HG02973 (cell line): ENCODE measurements around the gene CHKA.

Experiments used
- ATAC-seq: cut with Tn5 transposase; IDR thresholded peaks from one replicate; pipeline ENCODE4 v1.9.1; 2021; ENCODE audit warnings: moderate library complexity; ENCODE audit not compliant: unreplicated experiment

CHKA gene

DNA sequence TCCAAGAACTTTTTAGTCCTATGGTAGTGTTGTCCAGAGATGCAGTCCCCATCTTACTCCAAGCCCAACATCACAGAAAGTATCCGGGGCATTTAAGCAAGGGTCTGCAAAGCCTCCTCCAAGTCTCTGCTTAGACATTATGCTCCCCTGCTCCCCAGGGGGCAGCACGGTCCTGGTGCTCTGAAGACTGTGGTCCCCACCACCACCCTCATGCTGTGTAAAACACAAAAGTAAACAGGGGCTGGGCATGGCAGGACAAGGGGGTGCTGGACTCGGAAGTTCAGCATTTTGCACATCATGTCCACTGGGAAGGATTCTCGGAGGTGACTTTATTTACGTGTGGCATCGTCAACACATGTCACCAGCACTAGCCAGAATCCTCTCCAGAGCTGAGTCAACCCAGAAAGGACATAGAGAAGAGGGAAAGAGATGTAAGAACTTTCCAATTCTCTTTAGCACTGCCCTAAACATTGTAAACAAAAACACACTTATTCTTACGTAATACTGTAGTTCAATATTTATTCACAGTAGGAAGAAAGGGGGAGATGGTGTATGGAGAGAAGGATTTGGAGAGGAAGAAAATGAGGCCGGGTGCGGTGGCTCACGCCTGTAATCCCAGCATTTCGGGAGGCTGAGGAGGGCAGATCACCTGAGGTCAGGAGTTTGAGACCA lies 44.7 kb downstream of the CHKA start:
- ATAC-seq, result no peak

DNA sequence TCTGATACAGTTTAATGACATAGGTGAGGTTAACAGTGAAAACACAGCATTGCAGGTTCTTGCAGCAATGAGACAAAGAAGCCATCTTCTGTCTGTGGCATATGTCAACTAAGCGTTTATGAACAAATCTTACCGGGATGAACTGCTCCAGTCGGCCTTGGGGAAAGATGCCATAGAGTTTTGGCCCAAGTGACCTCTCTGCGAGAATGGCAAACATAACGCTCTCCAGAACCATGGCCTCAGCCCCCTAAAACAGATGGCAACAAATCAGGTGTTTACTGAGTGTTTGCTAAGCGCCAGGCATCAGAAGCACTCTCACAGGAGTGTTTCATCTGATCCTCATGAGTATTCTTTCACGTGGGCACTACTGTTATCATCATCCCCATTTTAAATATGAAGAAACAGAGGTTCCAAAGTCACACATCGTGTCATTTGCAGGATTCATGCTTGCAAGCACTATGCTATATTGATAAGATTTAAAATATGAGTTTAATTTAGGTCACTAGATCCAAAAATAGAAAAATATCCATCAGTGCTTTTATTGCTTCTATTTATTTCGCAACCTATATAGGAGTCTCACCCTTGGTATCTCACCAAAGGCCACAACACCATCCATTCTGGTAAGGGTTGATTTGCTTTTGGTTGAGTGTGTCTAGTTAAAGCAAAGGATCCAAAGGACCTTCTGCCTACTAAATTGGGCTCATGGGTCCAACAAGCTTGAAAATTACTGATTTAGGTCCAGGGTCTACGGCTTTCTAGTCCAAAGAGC lies 46.4 kb downstream of the CHKA start:
- no peak for ATAC-seq

DNA sequence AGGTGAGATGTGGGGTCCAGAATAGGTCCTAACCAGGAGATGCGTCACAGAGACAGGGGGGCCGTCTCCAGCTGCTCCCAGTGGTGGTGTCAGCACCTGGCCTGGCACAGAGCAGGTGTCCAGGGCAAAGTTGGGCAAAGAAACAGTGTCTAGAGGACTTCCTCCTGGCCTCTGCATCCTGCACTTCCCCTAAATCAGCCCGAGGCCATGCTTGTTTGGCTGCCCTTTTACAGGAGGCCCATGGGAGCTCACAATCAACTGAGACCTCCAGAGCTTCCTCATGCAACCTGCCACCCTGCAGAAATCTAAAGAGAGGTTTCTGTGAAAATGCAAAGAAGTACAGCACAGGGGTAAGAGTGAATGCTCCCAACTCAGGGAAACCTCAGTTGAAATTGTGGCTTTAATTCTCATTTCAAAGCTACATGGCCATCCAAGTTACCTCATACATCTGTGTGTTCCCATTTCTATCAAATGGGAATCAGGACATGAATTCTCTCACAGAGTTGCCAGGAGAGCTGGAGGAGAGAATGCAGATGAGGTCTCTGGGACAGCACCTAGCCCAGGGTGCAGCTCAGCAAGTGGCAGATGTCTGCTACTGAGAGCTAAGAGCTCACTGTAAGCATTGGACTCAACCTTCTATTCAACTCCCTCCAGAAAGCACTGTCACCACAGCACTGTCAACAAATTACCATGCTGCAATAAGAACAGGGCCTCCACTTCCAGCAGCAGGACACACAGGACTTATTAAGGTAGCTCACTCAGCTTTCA lies 49.7 kb downstream of the CHKA start:
- no peak for ATAC-seq

DNA sequence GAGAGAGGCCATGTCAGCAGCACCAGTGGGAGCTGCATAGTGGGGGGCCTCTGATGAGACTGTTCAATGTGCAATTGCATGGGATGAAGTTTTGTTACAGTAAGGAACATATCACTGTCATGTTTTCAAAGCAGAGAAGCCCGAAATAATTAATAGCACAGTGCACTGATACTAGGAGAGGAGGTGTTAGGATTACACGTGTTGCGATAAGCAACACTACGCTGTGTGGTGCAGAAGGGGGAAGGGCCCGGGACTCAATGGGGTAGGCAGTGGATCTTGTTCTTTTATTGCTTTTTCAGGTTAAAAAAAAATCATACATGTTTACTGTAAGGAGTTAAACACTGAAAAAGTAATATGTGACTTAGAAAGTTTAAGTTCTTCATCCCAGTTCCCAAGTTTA lies 53.2 kb downstream of the CHKA start:
- ATAC-seq, result no peak

DNA sequence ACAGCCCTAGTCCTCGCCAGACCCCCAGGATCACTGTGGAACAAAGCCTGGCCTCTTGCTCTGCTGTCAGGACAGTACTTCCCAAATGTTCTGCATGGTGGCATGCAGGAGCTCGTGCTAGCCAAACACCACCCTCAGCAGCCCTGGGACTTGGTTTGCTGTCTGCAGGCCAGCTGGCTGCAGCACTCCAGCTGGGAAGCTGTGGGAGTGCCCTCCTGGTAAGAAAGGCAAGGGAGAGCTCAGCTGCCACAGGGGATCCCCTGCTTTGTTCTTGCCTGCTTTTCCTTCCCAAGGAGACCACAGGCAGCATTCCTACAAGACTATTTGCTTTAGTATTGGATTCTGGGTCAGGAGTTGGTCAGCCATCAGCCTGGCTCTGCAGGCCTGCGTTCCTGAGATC lies 54.4 kb downstream of the CHKA start:
- no peak for ATAC-seq

DNA sequence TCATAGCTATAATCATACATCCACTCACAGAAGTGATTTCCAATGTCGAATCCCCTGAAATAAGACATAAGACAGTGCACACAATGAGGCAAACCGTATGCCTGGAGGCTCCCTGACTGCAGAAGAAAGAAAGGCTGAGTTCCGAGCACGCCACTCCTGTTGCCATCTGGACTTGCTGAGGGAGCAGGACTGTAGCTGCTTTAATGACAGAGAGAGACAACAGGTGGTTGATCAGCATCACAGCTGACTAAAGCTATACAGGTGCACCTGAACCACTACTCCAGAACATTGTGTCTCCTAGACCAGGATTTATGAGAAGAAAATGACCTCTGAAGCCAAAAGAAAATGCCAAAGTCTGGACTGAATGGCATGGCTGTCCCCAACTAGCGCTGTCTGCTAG lies 55.3 kb downstream of the CHKA start:
- ATAC-seq, result no peak

DNA sequence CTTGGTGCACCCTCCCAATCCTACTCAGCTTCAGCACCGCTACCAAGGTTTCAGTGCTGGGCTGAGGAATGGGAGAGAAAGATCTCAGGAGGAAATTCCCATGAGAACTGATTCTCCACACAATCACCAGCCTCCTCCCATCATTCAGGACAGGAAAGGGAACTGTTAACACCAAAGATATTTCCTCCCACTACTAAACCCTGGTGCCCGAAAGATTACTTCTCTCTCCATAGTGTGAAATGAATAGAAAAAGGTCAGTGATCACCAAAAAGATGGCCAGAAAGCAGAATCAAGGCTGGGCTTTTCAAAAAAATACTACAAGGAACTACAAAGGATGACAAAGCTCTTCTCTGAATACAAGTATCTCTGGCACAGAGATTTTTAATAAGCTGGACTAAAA lies 56.3 kb downstream of the CHKA start:
- no peak for ATAC-seq

DNA sequence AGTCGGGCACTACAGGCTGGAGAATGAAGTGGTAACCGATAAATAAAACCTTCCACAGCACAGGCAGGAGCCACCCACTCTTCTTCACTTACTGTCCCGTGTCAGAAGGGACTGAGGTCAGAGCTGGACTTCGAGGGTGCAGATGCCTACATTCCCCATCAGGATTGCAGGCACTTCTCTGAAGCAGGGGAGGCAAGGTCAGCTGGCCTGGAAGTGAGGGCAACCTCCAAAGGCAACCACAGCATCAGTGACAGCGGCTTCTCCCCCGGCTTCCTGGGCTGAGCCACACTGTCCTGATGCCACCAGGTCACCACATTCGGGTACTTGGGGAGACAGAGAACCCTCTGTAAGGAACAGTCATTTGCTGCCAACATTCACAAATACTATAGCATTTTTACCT lies 59.7 kb downstream of the CHKA start:
- ATAC-seq, result no peak

DNA sequence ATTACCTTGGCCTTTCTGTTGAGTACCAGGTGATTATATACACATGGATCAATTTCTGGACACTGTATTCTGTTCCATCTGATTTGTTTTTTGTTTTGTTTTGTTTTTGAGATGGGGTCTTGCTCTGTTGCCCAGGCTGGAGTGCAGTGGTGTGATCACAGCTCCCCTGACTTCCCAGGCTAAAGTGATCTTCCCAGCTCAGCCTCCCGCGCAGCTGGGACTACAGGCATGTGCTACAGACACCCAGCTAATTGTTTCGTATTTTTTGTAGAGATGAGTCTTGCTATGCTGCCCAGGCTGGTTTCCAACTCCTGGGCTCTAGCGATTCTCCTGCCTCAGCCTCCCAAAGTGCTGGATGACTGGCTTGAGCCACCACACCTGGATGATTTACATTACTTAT lies 63.4 kb downstream of the CHKA start:
- ATAC-seq, result no peak

DNA sequence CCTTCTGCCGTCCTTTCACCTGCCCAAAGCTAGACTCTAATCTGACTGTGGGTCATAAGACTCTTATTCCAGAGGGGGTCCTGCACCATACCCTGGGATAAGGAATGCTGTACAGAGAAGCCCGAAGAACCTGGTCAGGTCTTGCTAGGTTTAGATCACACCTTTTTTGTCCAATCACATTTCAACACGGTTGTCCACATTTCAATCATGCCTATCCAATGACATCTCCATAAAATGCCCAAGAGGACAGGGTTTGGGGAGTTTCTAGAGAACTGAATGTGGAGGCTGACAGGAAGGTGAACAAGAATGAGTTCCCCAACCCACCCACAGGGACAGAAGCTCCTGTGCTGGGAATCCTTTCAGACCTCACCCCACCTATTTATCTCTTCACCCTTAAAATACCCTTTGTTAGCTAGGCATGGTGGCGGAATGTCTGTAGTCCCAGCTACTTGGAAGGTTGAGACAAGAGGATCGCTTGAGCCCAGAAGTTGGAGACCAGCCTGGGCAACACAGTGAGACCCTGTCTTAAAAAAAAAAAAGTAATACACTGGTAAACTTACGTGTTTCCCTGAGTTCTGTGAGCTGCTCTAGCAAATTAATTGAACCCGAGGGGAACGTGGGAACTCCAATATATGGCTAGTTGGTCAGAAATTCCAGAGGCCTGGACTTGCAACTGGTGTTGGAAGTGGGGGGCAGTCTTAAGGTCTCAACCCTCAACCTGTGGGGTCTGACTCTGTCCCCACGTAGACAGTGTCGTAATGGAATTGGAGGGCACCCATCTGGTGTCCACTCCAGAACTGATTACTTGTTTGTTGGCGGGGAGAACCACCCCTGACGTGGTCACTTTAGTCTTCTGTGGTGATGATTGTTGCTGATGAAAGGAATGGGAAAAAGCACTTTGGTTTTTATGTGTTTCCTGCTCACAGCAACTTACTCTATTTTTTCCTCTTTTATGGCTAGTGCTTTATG lies 64.6 kb downstream of the CHKA start:
- no peak for ATAC-seq

DNA sequence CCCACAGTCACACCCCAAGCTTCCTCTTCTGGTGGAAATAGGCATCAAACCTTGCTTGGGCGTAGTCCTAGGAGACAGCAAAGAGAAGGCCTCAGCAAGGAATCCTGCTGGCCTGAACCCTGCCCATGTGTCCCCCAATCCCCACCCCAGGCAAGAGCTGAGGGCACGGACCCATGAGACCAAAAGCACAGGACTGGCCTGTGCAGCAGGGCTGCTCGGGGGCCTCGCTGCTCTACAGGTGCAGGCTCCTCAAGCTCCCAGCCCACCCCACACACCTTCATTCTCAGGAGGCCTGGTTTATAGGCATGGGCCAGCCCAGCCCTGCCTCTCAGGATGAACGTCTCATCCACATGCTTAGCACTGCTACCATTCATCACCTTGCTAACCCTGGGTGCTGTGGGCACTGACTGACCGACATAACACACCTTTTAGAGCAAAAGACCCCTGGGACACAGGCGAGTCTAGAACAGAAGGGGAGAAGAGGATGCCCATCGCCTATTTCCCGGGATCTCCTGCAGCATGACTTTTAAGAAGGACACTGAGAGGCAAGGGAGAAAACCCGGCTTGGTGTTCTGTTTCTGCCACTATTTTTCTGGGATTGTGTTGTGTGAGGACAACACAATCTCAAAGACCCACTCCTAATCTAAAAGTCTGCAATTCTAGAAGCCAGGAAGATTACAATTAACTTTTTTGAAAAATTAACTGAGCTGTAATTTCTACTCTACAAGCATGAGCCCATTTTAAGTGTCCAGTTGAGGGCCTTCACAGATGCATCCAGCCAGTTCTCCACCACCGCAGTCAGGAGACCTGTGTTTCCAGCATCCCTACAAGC lies 67.0 kb downstream of the CHKA start:
- ATAC-seq, result no peak

DNA sequence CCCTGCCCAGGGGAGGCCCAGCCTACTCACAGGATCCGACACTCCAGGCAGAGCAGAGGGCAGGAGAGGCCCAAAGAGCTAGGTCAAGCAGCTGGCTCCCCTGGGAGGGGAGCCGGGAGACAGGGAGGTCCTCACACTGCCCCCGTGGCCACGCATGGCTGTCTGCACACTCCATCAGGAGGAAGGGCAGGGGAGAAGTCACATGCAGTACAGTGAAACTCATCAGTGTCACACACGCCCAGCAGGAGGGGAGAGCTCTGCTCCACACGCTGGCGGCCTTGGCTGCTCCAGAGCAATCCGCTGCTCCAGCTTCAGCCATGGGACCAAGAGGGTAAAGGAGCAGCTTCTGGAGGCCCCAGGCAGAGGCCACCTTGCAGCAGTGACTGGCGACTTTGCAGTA lies 68.1 kb downstream of the CHKA start:
- no peak for ATAC-seq

DNA sequence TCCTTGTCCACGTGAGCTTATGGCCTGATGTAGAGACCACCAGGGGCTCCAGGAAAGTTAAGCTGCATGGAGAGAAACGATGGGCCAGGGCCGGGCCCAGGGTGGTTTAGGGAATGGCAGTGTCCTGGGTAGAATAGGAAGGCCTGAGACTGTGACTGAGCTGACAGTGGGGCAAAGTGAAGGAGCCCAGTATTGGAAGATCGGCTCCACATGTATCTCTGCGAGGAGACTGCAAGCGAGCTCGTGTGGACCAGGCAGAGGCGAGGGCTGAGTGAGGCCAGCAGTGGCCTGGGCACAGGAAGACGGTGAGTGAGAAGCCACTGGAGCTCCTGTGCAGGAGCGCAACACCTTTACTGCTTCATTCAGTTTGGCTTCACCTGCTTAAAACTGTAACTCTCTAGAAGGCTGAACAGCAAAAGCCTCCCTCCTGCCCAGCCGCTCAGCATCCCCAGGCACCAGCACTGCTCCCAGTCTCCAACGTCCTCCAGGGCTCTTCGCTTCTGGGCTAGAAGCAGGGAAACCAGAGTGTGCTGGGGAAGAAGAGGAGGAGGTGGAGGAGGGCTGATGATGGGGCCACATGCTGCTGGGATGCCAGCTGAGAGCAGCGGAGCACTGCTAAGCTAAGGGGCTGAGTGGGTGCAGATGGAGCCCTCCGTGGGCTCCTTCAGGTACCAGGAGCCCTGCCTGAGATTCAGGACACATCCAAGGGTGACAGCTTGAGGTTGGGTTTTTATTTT lies 68.9 kb downstream of the CHKA start:
- ATAC-seq, result no peak

DNA sequence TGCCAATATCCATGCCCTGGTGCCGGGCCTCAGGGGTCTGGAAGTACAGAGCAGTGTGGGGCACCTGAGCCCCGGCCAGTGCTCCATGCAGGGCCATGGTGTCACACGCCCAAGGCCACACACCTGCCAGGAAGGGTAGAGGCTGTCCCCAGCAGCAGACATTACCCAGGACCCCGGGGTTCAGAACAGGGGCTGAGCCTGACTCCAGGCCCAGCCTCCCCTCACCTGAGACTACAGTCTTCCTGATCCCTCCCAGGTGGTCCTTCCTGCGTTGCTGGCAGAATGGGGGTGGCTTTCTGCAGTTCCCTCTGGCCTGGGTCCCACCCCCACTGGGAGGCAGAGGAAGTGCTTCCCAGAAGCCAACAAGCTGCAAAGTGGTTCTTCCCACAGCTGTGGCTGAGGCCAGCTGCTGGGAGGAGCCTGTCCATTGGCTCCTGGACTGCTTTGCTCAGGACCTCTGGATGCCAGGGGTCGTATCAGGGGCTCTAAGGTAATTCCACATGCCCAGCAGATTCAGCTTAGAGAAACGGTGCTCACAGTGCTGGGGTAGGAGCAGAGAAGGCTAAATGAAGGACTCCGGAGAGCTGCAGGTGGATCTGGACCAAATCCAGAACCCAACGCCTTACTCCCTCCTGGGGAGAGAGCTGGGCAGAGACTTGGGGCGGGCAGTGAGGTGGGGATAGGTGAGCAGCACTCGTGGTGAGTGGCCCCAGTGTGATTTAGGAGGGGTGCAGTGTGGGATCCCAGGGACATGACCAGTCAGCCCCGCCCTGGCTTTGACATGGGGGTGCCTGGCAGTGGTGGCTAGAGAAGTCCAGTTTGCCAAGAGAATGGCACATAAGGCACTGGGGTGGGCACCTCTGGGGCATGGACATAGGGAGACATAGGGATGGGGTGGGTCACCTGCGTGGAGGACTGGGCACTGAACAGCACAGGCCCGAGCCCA lies 69.7 kb downstream of the CHKA start:
- ATAC-seq, result no peak

DNA sequence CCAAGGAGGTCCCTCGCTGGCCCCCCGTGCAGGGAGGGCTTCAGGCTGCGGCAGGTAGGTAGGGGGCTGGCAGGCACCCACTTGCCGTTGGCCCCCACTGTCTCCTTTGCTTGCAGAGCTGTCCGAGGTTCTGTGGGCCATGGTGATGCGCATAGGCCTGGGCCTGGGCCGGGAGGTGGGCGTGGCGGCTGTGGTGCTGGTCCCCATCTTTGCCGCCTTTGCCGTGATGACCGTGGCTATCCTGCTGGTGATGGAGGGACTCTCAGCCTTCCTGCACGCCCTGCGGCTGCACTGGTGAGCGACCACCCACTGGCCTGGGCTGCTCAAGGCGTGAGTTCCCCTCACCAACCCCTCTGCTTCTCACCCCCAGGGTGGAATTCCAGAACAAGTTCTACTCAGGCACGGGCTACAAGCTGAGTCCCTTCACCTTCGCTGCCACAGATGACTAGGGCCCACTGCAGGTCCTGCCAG lies 70.8 kb downstream of the CHKA start:
- ATAC-seq, result no peak

DNA sequence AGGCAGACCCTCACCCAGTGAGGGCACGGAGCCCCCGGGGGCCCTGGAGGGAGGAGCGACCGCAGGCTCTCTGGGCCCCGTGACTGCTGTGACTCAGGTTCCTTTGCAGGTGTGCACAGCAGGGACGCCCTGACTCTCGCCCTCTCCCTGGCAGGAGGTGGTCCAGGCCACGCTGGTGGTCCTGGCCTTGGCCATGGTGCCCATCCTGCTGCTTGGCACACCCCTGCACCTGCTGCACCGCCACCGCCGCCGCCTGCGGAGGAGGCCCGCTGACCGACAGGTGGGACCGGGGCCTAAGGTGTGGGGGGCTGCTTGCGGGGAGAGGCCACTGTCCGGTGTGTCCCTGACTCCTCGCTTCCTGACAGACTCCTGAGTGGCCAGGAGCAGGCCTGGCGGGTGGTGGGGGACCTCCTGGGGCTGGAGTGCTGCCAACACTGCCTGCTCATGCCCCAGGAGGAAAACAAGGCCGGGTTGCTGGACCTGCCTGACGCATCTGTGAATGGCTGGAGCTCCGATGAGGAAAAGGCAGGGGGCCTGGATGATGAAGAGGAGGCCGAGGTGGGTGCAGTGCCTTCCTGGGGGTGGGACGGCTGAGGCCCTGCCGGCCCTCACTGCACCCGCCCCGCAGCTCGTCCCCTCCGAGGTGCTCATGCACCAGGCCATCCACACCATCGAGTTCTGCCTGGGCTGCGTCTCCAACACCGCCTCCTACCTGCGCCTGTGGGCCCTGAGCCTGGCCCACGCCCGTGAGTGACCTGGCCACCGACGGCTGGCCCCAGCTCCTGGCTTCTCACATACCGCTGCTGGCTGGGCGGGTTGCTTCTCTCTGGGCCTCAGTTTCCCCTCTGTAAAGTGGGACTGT lies 71.4 kb downstream of the CHKA start:
- no peak for ATAC-seq
